Colon (tissue), 2 donors: ENCODE results near the gene LIPE.

Source experiments
- FAIRE-seq: peaks from 2 replicates; lab custom pipeline; 2012; peaks lifted over from hg19 to GRCh38; lab: Jason Lieb, UNC
- donor health status: control.
- donor health status: control.

Gene LIPE

GRCh38 chr19:42378225-42379215 is 48.7 kb downstream of the LIPE start:
- no peak for FAIRE-seq

GRCh38 chr19:42376177-42376555 is 51.0 kb downstream of the LIPE start:
- no peak for FAIRE-seq

GRCh38 chr19:42375415-42376176 is 51.6 kb downstream of the LIPE start:
- no peak for FAIRE-seq

GRCh38 chr19:42374826-42375376 is 52.3 kb downstream of the LIPE start:
- FAIRE-seq = no peak

GRCh38 chr19:42370626-42371175 is 56.5 kb downstream of the LIPE start:
- FAIRE-seq = no peak

- no peak for FAIRE-seq
Measured at GRCh38 chr19:42370068-42370520, 57.1 kb downstream of the LIPE start.

GRCh38 chr19:42369433-42370067 is 57.6 kb downstream of the LIPE start:
- FAIRE-seq = no peak

- FAIRE-seq = no peak
Measured at GRCh38 chr19:42368765-42369164, 58.4 kb downstream of the LIPE start.

GRCh38 chr19:42368360-42368759 is 58.8 kb downstream of the LIPE start:
- no peak for FAIRE-seq

GRCh38 chr19:42367929-42368328 is 59.3 kb downstream of the LIPE start:
- no peak for FAIRE-seq

- FAIRE-seq = no peak
Measured at GRCh38 chr19:42366673-42367072, 60.5 kb downstream of the LIPE start.

- FAIRE-seq = no peak
Measured at GRCh38 chr19:42363614-42364346, 63.4 kb downstream of the LIPE start.

- FAIRE-seq = no peak
Measured at GRCh38 chr19:42362891-42363440, 64.2 kb downstream of the LIPE start.

GRCh38 chr19:42362342-42362741 is 64.8 kb downstream of the LIPE start:
- FAIRE-seq = no peak

- no peak for FAIRE-seq
Measured at GRCh38 chr19:42361545-42361910, 65.7 kb downstream of the LIPE start.

GRCh38 chr19:42360787-42361544 is 66.2 kb downstream of the LIPE start:
- FAIRE-seq = no peak

- FAIRE-seq = no peak
Measured at GRCh38 chr19:42357290-42357689, 69.9 kb downstream of the LIPE start.

- no peak for FAIRE-seq
Measured at GRCh38 chr19:42356686-42357085, 70.5 kb downstream of the LIPE start.

- FAIRE-seq = no peak
Measured at GRCh38 chr19:42355896-42356295, 71.3 kb downstream of the LIPE start.

GRCh38 chr19:42353341-42354015 is 73.7 kb downstream of the LIPE start:
- FAIRE-seq = no peak
